Progenitor cell of endocrine pancreas (in vitro differentiated cells): Measurements from ENCODE around the gene SMARCA4. TPM values are rescaled to one million over a fixed set of nuclear protein-coding genes. Genes with fewer than 3 reads are reported as not detected.

Source experiments
- DNase-seq: peaks from one replicate; pipeline ENCODE4 v3.0.0; 2021; ENCODE audit warnings: low spot score; ENCODE audit not compliant: unreplicated experiment
- H3K27ac Mint-ChIP-seq: 2 replicates; pipeline ENCODE4 v1.8.0; 2021; ENCODE audit warnings: mild to moderate bottlenecking, moderate library complexity, mixed read lengths
- H3K27me3 Mint-ChIP-seq: 2 replicates; pipeline ENCODE4 v1.8.0; 2021; ENCODE audit warnings: mixed read lengths
- H3K36me3 Mint-ChIP-seq: 2 replicates; pipeline ENCODE4 v1.8.0; 2022; ENCODE audit warnings: mixed read lengths; ENCODE audit not compliant: insufficient read depth
- H3K4me1 Mint-ChIP-seq: 2 replicates; pipeline ENCODE4 v1.8.0; 2021; ENCODE audit warnings: low read depth, mixed read lengths
- H3K4me3 Mint-ChIP-seq: 2 replicates; pipeline ENCODE4 v1.8.0; 2021; ENCODE audit warnings: low read depth, mild to moderate bottlenecking, moderate library complexity, mixed read lengths
- H3K9me3 Mint-ChIP-seq: 2 replicates; pipeline ENCODE4 v1.8.0; 2021; ENCODE audit warnings: low read depth, mixed read lengths
- total RNA-seq: library from RNA; stranded (reverse); gene quantifications from 2 replicates; pipeline ENCODE4 v1.2.1, GENCODE V29; 2021
- TF ChIP-seq, protein P1 (sequence below): fragments of 200-600 bp; sonication (generic); IDR thresholded peaks from one replicate; pipeline ENCODE4 v1.5.0; 2021; ENCODE audit warnings: antibody characterized with exemption, mild to moderate bottlenecking; ENCODE audit not compliant: unreplicated experiment

Gene SMARCA4
- total RNA-seq, 1 donor from 2014 or later, result 334 TPM

DNA sequence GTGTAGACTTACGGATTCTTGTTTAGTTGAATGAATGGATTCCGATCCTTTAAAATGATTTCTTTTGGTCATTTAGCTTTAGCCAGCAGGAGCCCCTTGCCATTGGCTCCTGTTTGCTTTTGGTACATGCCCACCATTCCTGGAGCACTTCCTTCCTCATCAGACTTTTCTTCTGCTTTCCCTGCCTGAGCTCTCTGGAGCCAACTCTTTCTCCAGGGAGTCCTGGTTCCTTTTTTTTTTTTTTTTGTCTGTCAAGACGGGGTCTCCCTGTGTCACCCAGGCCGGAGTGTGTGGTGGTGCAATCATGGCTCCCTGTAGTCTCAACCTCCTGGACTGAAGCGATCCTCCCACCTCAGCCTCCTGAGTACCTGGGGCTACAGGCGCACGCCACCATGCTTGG lies 37.8 kb downstream of the SMARCA4 start:
- no peak overlapping the region for H3K27ac Mint-ChIP-seq
- TF ChIP-seq, protein P1, sequence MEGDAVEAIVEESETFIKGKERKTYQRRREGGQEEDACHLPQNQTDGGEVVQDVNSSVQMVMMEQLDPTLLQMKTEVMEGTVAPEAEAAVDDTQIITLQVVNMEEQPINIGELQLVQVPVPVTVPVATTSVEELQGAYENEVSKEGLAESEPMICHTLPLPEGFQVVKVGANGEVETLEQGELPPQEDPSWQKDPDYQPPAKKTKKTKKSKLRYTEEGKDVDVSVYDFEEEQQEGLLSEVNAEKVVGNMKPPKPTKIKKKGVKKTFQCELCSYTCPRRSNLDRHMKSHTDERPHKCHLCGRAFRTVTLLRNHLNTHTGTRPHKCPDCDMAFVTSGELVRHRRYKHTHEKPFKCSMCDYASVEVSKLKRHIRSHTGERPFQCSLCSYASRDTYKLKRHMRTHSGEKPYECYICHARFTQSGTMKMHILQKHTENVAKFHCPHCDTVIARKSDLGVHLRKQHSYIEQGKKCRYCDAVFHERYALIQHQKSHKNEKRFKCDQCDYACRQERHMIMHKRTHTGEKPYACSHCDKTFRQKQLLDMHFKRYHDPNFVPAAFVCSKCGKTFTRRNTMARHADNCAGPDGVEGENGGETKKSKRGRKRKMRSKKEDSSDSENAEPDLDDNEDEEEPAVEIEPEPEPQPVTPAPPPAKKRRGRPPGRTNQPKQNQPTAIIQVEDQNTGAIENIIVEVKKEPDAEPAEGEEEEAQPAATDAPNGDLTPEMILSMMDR, result no peak
- no peak for DNase-seq
- H3K4me1 Mint-ChIP-seq, result no peaks in the 10 kb centered on the region
- no peaks in the 10 kb centered on the region for H3K9me3 Mint-ChIP-seq
- H3K27me3 Mint-ChIP-seq, result no peaks in the 10 kb centered on the region
- H3K36me3 Mint-ChIP-seq, result peaks cover 28% of the 10 kb centered on the region
- H3K4me3 Mint-ChIP-seq, result no peak overlapping the region

DNA sequence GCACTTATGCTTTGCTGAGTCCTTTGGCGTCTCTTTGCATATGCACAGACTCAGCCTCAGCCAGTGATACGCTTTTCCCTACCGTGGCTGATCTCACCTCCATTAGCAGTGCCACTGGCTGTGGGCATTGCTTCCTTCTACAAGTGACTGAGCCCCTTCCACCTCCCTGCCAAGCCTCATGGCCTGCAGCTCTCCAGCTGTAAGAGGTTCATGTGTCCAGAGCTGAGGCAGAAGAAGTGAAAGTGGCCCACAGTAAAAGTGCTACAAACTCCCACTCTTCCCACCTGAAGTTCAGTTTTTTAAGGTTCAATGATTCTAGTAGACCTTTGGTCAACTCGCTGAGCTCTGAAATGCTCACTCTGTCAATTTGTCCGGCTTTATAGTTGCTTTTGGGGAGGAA lies 44.7 kb downstream of the SMARCA4 start:
- Mint-ChIP-seq H3K27ac (peak overlapping the region; percentile 71), H3K9me3 (no peaks in the 10 kb centered on the region), H3K4me1 (no peaks in the 10 kb centered on the region), H3K36me3 (peaks cover 30% of the 10 kb centered on the region), H3K4me3 (no peak overlapping the region), H3K27me3 (no peaks in the 10 kb centered on the region)
- TF ChIP-seq, protein P1, result no peak
- DNase-seq, result no peak

DNA sequence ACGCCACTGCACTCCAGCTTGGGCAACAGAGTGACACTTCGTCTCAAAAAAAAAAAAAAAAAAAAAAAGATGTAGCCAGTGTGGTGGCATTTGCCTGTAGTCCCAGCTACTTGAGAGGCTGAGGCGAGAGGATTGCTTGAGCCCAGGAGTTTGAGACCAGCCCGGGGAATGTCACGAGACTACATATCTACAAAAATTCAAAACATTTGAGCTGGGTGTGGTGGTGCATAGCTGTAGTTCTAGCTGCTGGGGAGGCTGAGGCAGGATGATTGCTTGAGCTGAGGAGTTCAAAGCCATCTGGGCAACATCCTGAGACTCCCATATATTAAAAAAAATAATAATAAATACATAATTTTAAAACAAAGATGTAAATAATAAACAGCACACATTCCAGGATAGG lies 46.6 kb downstream of the SMARCA4 start:
- Mint-ChIP-seq H3K27ac (no peak overlapping the region), H3K36me3 (peaks cover 35% of the 10 kb centered on the region), H3K9me3 (no peaks in the 10 kb centered on the region), H3K4me3 (no peak overlapping the region), H3K27me3 (no peaks in the 10 kb centered on the region), H3K4me1 (no peaks in the 10 kb centered on the region)
- TF ChIP-seq, protein P1, result no peak
- no peak for DNase-seq

DNA sequence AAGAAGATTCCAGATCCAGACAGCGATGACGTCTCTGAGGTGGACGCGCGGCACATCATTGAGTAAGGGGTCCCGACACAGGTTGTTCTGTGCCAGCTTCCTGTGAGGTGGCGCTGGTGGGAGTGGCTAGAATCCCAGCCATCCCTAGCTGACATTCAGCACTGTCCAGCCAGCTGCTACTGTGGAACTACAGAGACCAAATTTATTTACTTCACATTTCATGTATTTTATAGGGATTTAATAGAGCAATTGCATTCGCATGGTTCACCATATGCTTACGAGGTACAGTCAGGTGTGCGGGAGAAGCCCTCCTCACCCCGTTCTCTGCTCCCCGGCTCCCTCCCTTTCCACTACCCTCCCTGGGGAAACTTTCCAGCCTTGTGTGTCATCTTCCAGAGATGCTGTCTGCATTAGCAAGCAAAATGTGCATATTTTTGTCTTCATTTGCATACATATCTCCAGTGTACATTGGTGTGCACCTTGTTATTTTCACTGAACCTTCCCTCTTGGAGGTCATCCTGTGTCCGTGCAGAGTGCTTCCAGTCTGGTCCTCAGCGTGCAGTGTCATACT lies 47.2 kb downstream of the SMARCA4 start:
- no peak for DNase-seq
- H3K36me3 Mint-ChIP-seq, result peaks cover 36% of the 10 kb centered on the region
- peak overlapping the region; percentile 3 for H3K27ac Mint-ChIP-seq
- H3K9me3 Mint-ChIP-seq, result no peaks in the 10 kb centered on the region
- H3K4me1 Mint-ChIP-seq, result no peaks in the 10 kb centered on the region
- TF ChIP-seq, protein P1, result no peak
- H3K4me3 Mint-ChIP-seq, result no peak overlapping the region
- H3K27me3 Mint-ChIP-seq, result no peaks in the 10 kb centered on the region

DNA sequence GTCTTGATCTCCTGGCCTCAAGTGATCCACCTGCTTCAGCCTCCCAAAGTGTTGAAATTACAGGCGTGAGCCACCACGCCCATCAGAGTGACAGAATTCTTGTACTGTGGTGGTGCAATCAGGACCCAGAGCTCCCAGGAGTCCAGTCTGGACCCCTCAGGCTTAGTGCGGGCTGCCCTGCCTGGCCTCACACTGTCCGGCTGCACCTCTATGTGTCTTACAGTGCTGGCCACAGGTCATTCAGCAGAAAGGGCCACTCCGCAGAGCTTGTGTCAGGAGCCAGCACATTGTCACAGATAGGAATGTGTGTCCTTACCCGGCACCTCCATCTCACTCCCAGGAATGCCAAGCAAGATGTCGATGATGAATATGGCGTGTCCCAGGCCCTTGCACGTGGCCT lies 49.2 kb downstream of the SMARCA4 start:
- Mint-ChIP-seq H3K4me1 (no peaks in the 10 kb centered on the region), H3K36me3 (peaks cover 36% of the 10 kb centered on the region), H3K27ac (peak overlapping the region; percentile 78), H3K4me3 (no peak overlapping the region), H3K9me3 (no peaks in the 10 kb centered on the region), H3K27me3 (no peaks in the 10 kb centered on the region)
- TF ChIP-seq, protein P1, result no peak
- no peak for DNase-seq
